Right hindlimb (tissue), 1 donor: ENCODE measurements around the gene SFPQ.
"Not testable (repeated sequence)": the region's sequence is repeated elsewhere in the genome, so short reads cannot be mapped to it uniquely, and the experiment has no call there.

Experiments
- DNase-seq: peaks from one replicate; pipeline ENCODE4 v3.0.0-alpha.2; 2018

SFPQ gene

GRCh38 chr1:35192853-35193664, at the start of gene SFPQ:
Gene SFPQ (minus strand): TSS chr1:35193145. CDS start chr1:35193049, 96 bp downstream.
- DNase-seq, result peak; percentile 99

- DNase-seq, result not testable (repeated sequence)
Measured at GRCh38 chr1:35236772-35237171, 43.8 kb upstream of the SFPQ start.

- DNase-seq, result no peak
Measured at GRCh38 chr1:35231287-35231686, 38.3 kb upstream of the SFPQ start.

- DNase-seq, result no peak
Measured at GRCh38 chr1:35229587-35230360, 36.8 kb upstream of the SFPQ start.

GRCh38 chr1:35226546-35226945, 33.6 kb upstream of the SFPQ start:
- no peak for DNase-seq

- DNase-seq, result no peak
Measured at GRCh38 chr1:35223084-35223630, 30.2 kb upstream of the SFPQ start.

- peak; percentile 19 for DNase-seq
Measured at GRCh38 chr1:35222322-35223083, 29.6 kb upstream of the SFPQ start.

- DNase-seq, result no peak
Measured at GRCh38 chr1:35220976-35221375, 28.0 kb upstream of the SFPQ start.

- no peak for DNase-seq
Measured at GRCh38 chr1:35215346-35215745, 22.4 kb upstream of the SFPQ start.

GRCh38 chr1:35211120-35211414, 18.1 kb upstream of the SFPQ start:
- no peak for DNase-seq

- DNase-seq, result peak; percentile 29
Measured at GRCh38 chr1:35210321-35211119, 17.6 kb upstream of the SFPQ start.

GRCh38 chr1:35203295-35203694, 10.3 kb upstream of the SFPQ start:
- no peak for DNase-seq

- DNase-seq, result peak; percentile 79
Measured at GRCh38 chr1:35202048-35202719, 9.2 kb upstream of the SFPQ start.

- DNase-seq, result no peak
Measured at GRCh38 chr1:35201631-35202030, 8.7 kb upstream of the SFPQ start.

GRCh38 chr1:35192056-35192852, 691 bp downstream of the SFPQ start:
- peak; percentile 90 for DNase-seq

GRCh38 chr1:35191429-35192055, 1.4 kb downstream of the SFPQ start:
- DNase-seq, result no peak

GRCh38 chr1:35190784-35191183, 2.2 kb downstream of the SFPQ start:
- no peak for DNase-seq

- no peak for DNase-seq
Measured at GRCh38 chr1:35188578-35189392, 4.2 kb downstream of the SFPQ start.

GRCh38 chr1:35187816-35188342, 5.1 kb downstream of the SFPQ start:
- no peak for DNase-seq
